GM19467 (cell line): Measurements from ENCODE around the gene ZNF366.

Experiments
- ATAC-seq: cut with Tn5 transposase; IDR thresholded peaks from one replicate; pipeline ENCODE4 v1.9.1; 2021; ENCODE audit warnings: mild to moderate bottlenecking, moderate library complexity; ENCODE audit not compliant: unreplicated experiment

Gene ZNF366, protein sequence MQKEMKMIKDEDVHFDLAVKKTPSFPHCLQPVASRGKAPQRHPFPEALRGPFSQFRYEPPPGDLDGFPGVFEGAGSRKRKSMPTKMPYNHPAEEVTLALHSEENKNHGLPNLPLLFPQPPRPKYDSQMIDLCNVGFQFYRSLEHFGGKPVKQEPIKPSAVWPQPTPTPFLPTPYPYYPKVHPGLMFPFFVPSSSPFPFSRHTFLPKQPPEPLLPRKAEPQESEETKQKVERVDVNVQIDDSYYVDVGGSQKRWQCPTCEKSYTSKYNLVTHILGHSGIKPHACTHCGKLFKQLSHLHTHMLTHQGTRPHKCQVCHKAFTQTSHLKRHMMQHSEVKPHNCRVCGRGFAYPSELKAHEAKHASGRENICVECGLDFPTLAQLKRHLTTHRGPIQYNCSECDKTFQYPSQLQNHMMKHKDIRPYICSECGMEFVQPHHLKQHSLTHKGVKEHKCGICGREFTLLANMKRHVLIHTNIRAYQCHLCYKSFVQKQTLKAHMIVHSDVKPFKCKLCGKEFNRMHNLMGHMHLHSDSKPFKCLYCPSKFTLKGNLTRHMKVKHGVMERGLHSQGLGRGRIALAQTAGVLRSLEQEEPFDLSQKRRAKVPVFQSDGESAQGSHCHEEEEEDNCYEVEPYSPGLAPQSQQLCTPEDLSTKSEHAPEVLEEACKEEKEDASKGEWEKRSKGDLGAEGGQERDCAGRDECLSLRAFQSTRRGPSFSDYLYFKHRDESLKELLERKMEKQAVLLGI

DNA sequence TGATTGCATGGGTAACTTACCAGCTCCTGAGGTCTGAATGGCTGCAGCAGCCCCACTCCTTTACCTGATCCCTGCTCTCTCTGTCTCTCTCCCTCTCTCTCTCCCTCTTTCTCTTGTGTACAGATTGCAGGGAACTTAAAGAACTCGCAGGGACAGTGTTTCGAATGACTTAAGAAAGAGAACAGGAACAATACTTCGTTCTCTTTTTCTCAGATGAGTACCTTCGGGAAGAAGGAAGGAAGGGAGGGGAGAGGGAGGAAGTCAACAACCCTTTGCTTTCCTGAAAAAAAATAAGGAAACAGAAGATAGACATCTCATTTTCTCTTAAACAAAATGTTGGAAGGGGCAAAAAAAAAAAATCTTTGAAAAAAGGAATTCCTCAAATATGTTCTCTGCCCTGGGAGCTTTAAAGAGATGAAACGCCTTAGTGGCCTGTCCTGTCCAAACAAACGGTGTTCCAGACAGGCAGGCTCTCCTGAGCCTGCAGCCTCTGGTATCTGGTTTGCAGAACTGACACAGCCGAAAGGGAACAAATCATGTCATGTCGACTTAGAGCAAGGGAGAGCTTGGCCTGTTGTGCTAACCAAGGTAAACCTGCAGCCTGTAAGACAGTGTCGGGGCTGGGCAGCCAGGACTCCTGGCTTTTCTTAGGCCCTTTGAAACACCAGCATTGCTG is at the start of gene ZNF366:
ZNF366 (minus strand) TSS at position 180 of the 676 bp plus-strand sequence. CDS start 45,914 bp downstream, outside the sequence.
- ATAC-seq: no peak

DNA sequence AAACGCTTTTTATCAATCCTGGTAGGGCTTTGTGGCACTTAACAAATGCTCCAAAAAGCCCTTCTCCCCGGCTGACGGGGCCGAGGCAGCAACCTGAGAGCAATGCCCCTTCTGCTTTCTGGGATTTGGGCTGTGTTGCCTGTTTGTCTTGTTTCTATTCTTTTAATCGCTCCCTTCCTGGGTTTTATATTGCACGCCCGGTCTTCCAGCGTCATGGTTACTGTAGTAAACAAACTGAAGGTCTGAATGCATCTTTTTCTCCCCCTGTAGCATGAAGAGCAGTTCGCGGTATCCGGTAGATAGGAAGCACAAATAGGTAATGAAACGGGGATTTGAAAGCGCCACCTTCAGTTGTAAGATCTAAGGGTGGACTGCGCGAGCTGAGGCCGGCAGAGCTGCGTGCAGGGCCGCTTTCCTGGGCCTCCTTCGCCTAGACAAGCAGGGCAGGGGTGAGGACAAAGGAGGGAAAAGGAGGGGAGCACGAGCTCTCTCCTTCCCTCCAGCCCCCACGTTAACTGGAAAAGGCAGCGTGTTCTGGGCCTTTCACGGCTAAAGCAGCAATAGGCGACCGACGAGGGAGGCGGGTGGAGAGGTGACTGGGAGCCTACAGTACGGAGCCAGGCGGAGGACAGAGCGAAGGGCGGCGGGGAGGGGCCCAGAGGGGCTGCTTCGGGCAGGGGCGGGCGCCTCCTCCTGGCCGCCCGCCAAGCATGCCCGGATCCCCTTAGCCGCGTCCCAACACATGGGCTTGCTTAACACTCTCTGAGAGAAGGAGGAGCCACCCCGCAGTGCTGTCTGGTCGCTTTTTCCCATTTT is 49.3 kb upstream of the ZNF366 start:
- ATAC-seq: peak; percentile 71

DNA sequence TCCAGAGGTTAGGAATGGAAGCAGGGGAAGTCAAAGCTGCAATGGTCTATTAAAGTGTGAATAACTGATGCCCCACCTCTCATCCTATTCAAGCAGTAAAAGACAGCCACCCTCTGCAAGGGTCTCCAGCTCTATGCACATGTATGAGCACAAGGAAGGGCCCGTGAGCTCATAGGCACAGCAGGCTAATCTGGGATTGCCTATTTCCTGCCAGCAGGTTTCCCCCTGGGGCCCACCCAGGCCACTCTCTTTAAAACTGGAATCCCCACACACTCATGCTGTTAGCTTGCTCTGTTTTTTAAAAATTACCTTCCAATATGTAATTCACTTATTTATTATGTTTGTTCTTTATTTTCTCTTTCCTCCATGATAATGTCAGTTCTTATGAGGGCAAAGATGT is 48.7 kb upstream of the ZNF366 start:
- ATAC-seq: no peak

DNA sequence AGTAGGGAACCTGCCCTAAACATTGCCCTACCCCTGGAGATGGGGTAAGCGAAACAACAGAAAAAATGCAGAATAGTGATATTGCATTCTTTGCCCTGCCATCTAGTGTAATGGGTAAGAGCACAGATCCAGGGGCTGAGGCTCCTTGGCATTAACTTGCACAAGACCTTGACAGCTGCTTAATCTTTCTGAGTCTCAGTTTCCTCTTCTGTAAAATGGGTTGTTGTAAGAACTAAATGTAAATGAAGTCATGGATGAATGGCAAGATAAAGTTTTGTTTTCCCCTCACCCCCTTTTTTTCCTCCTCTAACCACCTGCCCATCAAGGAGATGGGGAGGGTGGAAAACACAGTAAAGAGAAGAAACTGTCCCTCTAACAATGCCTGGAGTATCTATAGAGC is 47.7 kb upstream of the ZNF366 start:
- no peak for ATAC-seq

DNA sequence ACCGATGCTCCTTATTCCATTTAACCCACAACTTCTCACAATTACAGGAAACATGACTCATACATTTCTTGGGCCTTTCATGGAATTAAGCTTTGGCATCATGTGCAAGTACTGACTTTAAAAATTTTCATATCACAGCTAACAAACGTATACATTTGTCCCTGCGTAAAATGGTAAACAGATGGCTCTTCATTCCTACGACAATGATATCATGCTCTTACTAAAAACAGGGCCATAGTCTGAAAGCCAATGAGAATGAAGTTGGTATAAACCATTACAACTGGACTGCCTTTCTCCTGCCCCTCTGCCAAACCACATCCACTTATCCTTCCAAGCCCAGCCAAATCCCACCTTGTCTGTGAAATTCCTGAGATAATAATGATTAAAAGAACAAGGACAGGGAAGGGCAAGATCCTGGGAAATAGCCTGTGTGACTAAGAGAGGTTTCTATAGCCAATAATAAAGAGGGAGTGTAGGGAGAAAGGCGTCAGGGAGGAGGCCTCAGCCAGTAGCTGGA is 44.9 kb upstream of the ZNF366 start:
- ATAC-seq: no peak

DNA sequence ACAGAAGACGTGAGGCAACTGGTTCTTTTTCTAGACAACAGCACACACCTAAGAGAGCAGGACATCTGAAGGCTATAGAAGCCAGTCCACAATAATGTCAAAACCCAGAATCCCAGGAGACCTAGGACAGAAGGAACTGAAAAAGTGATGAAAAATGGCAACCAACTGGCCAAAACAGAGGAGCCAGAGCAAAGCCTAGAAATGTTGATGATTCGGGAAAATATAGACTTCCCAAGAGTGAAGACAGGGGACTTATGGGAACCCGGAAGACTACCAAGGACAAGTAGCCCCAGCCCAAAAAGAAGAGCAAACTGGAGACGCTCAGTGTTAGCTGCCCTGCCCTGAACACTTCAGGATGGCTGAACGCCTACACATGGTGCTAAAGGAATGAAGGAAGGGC is 43.4 kb upstream of the ZNF366 start:
- no peak for ATAC-seq

DNA sequence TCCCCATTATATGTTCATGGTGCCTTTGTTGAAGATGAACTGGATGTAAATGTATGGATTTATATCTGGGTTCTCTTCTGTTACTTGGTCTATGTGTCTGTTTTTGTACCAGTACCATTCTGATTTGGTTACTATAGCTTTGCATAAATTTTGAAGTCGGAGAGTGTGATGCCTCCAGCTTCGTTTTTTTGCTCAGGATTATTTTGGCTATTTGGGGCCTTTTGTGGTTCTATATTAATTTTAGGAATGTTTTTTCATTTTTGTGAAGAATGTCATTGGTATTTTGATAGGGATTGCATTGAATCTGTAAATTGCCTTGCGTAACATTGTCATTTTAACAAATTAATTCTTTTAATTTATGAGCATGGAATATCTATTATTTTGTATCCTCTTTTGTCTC is 36.6 kb upstream of the ZNF366 start:
- no peak for ATAC-seq

DNA sequence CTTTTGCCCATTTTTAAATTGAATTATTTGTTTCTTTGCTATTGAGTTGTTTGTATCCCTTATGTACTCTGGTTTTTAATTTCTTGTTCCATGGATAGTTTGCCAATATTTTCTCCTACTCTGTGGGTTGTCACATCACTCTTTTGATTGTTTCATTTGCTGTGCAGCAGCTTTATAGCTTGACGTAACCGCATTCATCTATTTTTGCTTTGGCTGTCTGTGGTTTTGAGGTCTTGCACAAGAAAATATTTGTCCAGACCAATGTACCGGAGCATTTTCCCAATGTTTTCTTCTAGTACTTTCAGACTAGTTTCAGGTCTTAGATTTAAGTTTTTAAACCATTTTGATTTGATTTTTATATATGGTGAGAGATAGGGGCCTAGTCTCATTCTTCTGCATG is 36.2 kb upstream of the ZNF366 start:
- ATAC-seq: no peak

DNA sequence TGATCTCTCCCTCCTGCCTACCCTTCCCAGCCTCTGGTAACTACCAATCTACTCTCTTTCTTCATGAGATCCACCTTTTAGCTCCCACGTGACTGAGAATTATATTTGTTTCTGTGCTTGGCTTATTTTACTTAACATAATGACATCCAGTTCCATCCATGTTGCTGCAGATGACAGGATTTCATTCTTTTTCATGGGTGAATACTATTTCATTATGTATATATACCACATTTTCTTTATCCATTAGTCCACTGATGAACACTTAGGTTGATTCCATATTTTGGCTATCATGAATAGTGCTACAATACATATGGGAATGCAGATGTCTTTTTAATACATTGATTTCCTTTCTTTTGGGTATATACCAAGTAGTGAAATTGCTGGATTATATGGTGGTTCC is 35.5 kb upstream of the ZNF366 start:
- ATAC-seq: no peak

DNA sequence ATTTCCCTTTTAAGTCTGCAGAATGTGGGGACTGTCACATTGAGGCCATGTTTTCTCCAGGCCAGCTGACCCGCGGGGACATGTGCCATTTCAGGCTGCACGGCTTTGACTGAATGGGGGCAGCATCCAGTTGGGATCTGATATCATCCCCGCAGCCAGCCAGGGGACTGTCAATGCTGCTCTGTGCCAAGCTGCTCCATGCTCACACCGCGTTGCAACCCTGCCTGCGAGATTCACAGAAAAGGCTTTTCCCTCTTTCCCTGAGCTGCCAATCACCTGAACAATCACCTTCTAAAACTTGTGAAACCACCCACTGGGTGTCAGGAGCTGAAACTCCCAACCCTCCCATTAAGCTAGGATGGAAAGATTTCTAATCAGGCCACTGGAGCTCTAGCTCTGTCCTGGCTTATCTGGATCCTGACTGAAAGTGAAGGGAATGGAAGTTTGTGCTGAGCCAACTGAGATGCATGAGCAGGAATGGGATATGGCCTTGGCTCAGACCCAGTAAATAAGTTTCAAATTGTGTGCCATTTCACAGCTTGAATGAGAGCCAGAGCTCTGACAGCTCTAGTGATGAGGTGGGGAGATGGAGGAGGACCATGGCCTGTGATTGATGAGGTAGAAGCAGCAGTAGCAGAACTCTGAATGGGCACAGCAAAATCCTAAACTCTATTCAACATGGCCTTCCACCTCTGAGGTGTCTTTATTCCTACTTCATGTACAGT is 34.5 kb upstream of the ZNF366 start:
- ATAC-seq: no peak

DNA sequence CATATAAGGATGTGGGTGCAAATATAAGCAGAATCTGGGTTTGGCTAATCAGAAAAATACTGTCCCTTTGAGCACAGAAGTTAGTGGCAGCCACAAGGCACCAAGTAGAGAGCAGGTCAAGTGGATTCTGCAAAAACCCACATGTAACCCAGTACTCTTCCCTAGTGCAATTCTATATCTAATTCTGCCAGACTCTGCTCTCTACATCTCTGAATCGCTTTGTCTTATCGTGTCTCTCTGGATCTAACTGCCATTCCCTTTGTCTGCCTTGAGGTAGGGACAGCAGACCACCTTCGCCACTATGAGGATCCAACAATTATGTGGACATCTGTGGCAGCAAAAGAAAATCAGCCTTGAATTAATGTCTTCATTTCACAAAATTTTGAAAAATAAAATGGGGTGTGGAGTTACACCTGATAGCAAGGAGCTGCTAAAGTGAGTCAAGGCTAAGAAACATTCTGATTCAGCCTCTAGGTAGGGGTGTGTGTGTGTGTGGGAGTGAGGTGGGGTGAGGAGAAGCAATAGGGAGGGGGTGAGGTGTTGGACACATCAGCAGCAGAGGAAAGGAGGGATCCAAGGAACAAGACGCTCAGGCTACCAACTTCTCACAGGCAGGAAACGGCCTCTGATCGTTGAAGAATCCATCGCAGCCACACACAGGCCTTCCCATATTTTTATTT is 33.7 kb upstream of the ZNF366 start:
- ATAC-seq: no peak

DNA sequence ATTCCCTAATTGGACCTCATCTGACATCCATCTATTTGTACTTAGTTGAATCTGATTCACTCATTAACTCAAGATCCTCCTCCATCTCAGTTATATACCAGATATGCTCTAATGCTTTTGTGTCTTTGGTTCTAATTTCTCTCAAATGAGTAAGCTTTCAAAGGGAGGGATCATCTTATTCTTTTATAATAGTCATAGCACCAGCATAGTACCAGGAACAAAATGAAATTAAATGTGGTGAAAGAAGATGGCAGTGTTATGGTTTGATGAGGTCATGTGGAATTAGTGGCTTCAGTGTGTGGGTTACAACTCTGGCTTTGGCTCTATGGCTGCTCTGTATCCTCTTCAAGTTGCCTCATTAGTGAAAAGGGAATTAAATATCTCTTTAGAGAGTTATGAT is 32.5 kb upstream of the ZNF366 start:
- no peak for ATAC-seq

DNA sequence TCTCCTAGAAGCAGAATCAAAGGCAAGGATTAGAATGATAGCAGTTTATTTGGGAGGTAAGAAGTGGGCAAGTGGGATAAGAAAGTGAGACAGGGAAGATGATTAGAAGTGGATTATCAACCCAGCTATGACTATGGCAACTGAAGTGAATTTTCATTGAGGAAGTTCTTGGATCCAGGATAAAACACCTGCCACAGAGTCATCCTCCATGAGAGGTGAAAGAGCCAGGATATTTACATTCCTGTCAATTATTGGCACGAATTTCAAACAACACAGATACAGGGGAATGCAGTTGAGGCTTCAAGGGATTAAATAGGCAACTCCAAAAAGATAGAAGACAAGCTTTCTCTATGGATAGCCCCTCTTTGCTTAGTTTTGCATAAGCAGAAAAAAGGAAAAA is 31.8 kb upstream of the ZNF366 start:
- ATAC-seq: no peak

DNA sequence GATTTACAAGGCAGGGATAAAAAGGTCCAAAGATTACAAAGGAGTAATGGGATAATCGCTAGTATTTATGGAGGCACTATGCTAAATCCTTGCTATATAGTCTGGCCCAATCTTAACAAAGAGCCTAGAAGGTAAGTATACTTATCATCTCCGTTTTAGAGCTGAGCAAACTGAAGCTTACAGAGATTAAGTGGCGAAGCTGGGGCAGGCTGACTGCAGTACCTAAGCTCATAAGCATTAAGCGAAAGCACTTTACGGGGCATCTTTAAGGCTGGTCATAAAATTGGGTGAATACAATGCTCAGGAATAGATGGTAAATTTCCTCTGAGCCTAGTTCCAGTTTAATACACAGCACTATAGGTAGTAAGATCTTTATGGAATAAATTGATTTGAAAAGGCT is 30.0 kb upstream of the ZNF366 start:
- no peak for ATAC-seq

DNA sequence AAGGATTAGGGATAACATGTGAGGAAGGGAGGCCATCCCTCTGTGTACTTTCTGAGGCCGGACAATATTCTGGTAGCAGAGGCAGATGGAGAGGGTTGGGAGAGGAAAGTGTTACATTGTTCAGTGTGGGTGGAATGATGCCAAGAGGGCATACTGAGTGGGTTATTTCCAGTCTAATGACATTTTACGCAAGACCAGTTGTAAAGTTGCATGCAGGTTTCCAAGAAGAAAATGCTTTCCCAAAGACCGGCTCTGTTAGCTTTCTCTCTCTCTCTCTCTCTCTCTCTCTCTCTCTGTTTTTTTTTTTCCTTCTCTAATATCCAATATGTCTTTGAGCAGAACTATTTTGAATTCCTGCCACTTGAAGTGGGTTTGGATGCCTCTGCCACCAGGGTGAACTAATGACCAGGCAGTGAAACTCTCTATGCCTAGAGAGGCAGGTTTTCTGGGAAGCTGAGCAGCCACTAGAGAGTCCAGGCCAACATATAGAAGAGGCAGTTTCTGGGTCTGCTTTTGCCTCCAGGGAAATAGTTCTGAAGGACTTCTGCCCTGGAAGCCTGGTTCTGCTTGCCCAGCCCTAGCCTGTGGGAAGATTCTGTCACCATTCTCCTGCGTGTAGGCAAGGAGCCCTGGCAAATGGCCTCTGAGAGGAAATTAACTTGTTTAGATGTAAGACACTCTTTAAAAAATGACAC is 24.4 kb upstream of the ZNF366 start:
- no peak for ATAC-seq

DNA sequence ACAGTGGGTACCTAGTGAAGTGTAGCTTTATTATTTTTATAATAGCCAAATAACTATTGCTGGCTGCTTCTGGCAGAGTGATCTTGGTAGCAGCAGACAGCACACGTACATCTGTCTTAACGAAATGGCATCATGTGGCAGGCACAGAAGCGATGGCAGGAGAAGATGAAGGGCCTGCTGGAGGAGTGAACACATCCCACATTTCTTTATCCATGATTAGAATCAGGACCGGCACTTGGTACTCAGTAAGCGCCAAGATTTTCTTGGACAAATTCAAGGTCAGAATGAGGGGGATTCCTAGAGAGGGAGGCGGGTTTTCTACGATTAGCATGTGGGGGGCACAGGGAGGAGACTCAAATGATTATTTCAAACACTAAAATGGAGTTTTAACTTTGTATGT is 23.0 kb upstream of the ZNF366 start:
- no peak for ATAC-seq

DNA sequence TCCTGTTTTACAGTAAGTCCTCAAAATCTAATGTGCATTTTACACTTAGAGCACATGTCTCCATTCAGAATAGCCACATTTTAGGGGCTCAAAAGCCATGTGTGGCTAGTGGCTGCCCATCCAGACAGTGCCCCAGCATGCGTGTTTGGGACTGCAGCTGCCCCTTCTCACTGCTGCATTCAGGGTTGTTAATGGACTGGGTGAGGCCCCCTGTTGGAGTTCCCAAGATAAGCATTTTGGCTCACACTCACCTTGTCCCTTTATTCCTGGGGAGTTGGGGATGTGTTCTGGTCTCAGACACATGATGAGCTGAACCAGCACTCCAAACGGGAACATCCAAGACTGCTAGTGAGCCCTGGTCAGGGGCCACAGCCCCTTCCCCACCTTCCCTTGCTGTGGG is 22.2 kb upstream of the ZNF366 start:
- ATAC-seq: no peak

DNA sequence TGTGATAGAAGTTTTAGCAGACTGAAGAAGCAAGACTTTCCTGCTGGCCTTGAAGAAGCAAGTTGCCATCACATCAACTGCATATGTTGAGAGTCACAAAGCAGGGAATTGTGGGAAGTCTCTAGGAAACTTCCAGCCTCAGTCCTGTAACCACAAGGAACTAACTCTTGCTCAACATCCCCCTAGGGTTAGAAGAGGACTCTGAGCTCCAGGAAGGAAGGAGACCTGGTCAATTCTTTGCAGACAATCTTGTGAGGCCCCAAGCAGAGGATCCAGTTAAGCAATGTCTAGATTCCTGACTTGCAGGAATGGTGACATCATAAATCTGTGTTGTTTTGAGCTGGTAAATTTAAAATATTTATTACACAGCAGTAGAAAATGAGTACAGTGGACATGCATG is 18.6 kb upstream of the ZNF366 start:
- no peak for ATAC-seq
